ENCODE results near the gene TOP2B.

Gene TOP2B

DNA sequence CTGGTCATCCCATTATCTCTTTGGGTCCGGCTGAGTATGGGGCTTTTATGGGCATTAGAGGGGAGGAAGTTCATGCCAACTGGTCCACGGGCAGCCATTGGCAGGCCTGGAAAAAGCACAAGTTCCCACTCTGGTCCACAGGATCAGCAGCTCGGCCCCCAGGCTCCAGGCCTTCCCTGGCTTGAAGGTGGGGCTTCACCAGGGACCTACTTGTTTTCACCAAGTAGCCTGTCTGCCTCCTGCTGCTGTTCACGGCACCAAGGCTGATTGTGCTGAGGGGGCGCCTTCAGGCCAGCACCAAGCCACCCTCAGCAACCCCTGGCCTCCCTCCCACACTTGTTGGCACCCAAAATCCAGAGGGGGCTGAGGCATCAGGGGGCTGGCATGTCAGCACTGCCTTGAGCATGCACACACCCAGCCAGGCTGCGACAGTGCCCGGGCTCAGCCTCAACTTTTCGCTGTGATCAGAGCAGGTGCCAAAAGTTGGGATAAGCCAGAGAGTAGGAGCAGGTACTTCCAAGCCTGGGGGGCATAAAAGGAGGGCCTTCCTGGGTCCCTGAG, 9.1 kb upstream of the TOP2B start:
- no peak for DNase-seq (ENCODE audit: low read depth, low spot score)

DNA sequence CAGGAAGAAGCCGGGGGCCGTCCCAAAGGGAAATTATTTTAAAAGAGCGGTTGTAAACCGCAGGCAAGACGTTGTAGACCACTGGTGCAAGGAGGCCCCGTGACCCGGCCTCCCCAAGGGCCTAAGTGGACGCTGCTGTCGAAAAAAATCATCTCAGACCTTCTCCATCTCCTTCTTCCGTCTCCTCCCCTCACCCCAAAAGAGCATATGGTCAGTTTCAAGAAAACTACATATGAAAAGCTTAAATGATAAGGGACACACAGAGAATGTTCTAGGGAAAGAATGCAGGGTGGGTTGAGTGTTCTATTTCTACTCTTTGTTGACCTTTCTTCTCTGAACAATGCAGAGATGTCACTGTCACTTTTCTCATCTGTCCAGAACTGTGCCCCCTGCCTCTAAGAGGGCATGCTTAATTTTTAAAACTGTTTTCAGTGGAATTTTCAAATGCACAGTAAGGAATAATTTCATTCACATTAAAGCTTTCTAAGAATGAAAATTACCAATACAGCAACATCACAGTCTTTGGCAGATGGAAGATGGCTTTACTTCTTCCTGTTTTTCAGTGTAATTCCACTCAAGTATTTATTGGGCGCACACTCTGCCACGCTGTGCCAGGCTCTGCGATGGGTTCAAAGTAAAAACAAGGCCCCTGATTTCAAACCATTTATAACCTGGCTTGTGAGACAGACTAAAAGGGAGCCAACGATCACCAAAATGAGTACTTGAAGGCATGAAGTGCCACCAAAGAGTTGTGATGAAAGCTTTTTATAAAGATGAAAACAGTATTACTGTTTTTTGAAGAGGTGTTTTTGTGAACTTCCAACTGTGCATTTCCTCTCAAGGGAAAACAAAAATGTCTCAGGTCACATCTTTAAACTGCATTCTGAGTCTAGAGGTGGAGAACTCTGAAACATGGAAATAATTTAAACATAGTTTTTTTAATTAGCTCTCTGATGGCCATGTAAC, 891 bp upstream of the TOP2B start:
- DNase-seq (ENCODE audit: low read depth, low spot score) = no peak

DNA sequence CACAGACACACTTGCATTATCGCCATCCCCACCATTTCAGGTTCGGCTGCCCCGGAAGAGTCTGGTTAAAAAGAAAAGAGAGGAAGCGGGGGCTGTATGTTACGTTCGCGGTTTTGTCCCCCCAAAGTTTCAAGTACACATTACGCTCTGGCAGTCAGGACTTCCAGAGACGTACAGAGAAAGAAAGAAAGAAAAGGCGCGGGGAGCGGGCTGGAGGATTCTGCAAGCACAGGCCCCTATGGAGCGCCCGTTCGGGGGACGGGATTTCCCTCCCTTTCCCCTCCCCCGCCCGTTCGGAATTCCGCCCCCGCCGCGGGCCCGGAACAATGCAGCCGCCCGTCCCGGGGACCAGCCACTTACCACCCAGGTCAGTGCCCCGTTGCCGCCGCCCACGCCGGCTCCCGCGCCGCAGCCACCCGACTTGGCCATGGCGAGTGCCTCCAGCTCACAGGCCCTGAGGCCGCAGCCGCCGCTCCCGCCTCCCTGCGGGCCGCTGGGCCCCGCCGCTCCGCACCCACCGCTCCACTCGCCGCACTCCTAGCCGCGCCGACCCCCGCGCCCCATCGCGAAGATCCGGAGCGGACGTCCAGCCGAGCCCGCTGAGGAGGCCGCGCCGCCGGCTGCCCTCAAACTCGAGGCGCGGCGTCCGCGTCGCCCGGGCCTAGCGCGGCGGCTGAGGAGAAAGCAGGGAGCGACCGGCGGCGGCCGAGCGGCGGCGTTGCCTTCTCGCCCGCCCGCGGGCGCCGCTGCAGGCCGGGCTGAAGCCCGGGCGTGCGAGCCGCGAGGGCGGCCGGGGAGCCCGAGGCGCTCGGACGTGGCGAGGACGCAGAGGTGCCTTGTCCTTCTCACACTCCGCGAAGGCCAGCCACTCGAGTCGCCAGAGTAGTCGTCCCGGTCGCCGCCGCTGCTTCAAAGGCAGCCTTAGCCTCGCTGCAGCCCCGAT, 567 bp downstream of the TOP2B start:
- DNase-seq (ENCODE audit: low read depth, low spot score) = no peak

DNA sequence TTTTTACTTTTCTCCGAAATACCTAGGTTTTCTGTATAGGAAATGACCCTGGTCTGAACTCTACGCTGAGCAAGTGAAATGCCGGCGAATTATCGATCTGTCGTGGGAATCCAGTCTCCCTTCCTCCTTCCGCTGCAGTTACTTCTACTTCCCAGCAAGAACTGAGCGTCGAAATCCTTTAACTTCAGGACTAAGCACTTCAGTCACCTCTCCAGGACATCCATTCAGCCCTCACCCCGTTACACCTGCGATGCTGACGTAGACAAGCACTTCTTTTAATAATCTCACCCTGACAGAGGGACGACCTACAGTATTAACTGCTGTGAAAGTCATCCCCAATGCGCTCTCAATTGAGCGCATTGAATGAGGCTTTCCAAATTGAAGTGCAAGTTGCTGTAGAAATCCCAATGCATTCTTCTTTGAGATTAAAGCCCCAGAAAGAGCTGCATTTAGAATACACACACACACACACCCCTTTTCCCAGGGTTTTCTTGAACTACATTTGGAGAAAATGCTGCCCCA, 1.3 kb downstream of the TOP2B start:
- DNase-seq (ENCODE audit: low read depth, low spot score) = no peak

DNA sequence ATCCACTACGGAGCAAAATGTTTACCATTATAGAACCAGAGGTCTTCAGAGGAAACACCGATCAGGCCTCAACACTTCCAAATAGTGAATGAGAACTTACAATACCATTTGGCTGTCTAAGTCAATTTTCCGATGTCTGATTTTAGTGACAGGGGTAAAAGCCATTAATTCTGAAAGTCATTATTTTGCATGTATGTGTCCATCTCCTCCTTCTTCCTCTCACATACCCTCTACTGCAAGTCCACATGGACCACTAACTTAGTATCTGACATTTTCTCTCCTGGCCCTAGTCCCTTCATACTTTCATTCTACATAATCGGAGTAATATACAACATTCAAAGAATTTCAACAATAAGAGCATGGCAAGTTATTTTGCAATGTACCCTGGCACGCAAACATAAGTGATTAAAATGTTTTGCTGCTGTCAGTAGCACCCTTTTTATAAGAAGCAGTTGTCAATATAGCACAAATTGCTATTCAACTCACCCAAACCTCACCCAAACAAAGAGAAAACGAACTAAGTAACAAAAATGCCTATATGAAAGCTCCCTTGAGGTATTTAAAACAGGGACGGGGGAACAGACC, 1.9 kb downstream of the TOP2B start:
- no peak for DNase-seq (ENCODE audit: low read depth, low spot score)

DNA sequence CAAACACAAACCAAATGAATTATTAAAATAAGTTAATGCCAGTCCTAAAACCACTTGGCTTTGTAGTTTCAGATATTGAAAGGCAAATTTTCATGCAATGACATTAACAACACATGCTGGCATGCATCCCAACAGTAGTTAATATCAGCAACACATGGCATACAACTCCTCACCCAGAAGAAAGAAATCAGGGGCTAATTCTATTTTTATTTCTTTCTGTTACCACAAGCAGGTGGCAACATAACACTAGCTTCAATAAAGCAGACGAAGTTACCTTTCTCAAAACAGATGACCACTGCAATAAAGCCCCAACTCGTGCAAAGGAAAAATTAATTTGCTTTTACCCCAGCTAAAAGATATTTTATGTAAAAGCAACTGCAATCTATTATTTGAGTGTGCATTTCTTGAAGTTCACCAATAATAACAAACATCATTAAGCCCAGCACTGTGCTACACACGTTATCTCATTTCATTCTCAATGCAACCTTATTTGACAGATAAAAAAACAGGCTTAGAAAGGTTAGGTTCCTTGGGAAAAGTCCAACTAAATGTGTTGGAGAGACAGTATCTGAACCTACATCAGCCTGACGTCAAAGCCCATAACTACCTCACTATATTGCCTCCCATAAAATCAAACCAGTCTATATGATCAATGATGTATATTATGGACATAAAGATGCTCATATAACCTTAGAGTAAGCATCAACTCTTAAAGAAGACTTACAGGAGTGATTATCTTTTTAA, 2.8 kb downstream of the TOP2B start:
- DNase-seq (ENCODE audit: low read depth, low spot score) = no peak

DNA sequence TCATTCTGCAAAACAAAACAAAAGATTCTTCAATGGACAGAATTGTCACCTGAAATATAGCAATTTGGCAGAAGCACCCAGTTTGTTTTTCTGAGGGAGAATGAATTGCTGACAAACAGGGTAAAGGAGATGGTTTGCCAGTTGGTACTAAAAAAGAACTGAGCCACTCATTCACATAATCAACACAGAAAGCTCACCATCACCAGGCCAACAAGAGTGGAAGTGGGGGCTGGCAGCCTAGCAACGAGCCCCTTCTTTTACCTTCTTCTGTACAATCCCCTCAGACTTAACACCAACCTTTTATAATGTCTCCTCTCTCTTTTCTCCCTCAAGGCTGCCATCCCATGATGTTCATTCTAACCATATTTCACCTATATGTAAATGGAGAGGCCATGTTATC, 5.9 kb downstream of the TOP2B start:
- no peak for DNase-seq (ENCODE audit: low read depth, low spot score)

DNA sequence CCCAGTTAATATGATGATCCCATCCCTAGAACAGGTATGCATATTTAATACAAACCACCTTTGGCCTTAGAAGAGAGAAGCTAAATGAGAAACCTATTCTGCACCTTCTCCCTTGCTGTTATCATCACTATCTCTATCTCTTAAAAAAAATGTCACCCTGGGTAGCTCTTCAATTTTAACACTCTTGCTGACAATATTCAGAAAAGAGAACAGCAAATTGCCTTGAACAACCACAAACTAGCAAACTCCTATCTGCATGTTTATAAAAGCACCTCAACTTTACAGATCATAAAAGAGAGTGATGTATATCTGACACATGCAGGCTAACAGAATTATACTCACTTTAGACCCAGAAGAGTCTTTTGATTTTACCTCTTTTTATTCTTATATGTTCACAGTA, 7.4 kb downstream of the TOP2B start:
- no peak for DNase-seq (ENCODE audit: low read depth, low spot score)

DNA sequence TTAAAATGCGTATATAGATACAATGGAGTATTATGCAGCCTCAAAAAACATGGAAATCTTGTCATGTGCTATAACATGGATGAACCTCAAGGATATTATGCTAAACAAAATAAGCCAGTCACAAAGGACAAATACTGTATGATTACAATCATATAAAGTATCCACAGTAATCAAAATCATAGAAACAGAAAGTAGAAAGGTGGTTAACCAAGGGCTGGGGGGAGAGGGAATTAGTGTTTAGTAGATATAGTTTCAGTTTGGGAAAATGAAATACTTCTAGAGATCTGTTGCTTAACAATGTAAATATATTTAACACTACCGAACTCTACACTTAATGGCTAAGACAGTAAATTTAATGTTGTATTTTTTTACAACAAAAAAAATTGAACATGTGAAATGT, 9.0 kb downstream of the TOP2B start:
- no peak for DNase-seq (ENCODE audit: low read depth, low spot score)

DNA sequence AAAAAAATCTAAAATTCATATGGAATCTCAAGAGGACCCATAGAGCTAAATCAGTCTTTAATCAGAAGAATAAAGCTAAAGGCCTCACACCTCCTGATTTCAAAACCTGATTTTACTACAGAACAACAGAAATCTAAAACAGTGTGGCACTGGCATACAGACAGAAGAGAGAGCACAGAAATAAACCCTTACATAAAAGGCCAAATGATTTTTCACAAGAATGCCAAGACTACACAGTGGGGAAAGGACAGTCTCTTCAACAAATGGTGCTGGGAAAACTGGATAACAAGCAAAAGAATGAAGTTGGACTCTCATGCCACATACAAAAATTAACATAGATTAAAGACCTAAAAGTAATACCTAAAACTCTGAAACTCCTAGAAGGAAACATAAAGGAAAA, 10.1 kb downstream of the TOP2B start:
- DNase-seq (ENCODE audit: low read depth, low spot score) = no peak

DNA sequence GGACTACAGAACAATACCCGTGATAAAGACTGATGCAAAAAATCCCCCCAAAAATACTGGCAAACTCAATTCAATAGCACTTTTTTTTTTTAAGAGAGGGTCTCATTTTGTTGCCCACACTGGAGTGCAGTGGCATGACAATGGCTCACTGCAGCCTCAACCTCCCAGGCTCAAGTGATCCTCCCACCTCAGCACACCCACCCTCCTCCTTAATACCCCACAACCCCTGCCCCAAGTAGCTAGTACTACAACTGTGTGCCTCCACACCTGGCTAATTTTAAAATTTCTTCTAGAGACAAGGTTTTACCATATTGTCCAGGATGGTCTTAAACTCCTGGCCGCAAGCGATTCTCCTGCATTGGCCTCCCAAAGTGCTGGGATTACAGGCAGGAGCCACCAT, 11.4 kb downstream of the TOP2B start:
- DNase-seq (ENCODE audit: low read depth, low spot score) = no peak

DNA sequence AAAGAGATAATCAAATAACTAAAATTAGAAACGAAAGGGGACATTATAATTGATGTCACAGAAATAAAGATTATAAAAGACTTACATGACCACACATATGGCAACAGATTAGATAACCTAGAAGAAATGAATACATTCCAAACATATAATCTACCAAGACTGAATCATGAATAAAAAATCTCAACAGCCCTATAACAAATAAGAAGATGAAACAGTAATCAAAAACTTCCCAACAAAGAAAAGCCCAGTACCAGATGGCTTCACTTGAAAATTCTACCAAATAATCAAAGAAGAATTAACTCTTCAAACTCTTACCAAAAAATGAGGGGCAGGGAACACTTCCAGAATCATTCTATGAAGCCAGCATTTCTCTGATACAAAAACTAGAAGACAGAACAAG, 11.8 kb downstream of the TOP2B start:
- no peak for DNase-seq (ENCODE audit: low read depth, low spot score)

DNA sequence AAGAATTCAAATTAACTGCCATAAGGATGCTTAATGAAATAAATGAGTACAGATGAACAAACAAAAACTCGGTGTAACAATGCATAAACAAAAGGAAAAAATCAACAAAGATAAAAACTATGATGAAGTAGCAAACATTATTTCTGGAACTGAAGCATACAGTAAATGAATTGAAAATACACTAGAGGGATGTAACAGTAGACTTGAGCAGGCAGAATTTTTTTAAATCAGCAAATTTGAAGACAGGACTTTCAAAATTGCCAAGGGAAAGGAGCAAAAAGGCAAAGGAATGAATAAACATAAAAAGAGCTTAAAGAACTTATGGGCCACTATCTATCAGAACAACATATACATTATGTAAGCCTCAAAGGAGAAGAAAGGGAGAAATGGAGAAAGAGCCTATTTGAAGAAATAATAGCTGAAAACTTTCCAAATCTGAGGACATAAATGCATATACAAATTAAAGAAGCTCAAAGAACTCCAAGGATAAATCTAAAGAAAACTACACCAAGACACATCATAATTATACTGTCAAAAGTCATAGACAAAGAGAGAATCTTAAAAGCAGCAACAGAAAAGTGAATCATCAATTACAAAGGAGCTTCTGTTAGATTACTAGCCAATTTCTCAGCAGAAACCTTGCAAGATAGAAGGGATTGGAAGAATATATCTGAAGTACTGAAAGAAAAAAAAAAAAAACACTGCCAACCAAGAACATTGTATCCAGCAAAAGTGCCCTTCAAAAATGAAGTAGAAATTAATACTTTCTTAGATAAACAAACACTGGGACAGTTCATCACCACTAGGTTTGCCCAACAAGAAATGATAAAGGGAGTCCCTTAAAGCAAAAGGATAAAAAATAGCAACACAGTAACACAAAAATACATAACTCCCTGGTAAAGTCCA, 15.5 kb downstream of the TOP2B start:
- no peak for DNase-seq (ENCODE audit: low read depth, low spot score)

DNA sequence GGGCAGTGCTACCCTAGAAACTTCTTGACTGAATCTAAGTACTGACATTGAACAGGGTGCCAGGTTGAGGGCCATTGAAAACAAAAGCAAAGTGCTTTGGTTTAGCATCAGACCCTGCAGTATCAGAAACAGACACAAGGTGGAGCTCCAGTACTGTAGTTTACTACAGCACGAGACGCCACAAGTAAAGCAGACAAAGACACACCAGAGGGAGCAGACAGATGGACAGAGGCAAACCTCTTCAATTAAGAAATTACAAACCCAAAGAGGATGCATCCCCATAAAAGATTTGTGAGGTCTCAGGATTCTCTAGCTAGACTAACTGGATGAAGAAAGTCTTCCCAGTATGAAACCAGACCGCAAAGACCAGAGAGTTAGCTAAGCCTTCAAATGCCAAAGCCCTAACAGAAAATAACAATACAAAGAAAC, 16.6 kb downstream of the TOP2B start:
- DNase-seq (ENCODE audit: low read depth, low spot score) = peak; percentile 68

DNA sequence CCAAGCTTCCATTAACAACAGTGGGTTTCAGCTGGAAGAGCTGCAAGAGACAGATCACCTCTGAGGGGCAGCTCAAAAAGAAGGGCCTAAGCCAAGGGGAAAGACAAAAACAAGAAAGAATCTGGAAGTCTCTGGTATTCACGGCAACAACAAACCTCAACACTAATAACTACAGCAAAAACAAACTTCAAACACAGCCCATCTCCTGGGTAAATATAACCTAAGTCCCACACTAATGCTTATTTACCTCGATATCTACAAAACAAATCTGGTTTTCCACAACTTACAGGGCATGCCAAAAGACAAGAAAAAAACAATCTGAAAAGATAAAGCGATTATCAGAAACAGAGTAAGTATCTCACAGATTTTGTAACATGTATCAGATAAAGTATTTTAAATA, 29.7 kb downstream of the TOP2B start:
- DNase-seq (ENCODE audit: low read depth, low spot score) = no peak

DNA sequence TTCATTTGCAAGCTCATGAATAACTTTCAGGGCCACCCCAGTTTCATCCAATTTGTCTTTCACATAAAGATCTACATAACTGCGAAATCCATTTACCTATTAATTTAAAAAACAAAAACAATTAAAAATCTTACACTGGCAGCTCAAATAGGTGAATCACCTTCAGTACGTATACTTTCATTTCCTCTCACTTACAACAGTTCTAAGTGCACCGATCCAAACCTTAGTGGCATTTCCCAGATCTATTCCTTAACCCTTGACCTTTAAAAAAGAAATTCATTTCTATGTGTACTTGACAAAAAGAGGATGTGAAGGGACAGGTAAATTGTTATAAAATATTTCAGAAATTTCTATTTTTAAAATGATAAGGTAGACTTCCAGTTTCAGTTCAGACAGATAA, 30.8 kb downstream of the TOP2B start:
- DNase-seq (ENCODE audit: low read depth, low spot score) = no peak

DNA sequence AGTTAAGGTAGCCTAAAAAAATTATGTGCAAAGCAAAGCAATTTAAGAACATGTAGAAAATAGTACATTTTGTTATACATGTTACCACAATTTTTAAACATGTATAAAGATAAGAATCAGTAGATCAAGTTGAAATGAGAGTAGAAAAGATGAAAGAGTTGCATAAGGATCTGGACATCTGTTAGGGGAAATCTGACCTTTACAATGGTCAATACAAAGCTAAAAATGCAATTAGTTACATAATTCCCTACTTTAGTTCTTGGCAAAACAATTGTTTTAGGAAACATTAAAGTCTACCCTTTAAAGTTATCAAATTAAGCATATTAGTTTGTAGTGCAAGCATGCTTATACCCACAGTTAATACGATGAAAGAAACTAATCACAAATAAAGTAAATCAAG, 32.7 kb downstream of the TOP2B start:
- DNase-seq (ENCODE audit: low read depth, low spot score) = no peak

DNA sequence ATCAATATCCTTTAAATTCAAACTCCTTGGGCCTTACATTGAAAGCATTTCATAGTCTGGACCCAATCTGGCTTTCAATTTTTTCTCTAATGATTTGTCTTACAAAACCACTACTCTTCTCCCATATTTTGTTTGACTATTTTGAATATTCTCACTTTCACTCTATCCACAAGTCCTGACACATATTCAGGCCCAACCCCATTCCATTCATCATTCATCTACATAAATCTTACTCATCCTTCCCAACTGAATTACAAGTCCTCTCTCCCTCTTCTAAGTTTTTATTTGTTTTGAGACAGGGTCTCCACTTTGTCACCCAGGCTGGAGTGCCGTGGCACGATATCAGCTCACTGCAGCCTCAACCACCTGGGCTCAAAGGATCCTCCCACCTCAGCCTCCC, 43.6 kb downstream of the TOP2B start:
- DNase-seq (ENCODE audit: low read depth, low spot score) = no peak

DNA sequence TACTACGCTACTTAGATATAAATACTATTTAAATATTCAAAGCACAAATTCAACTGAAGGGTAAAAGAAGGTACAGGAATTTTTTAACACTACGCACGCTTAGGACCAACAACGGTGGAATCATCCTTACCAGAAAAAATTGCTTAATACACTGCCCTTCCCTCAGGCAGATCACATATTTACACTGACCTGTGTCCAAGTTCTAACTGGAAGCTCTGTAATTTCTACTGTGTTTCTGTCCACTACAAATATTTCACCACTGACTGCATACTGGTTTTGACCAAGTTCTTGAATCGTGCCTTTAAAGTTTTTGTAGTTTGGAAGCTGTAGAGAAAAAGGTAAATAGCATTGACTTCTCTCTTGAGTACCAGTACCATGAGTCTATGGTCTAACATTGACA, 44.2 kb downstream of the TOP2B start:
- DNase-seq (ENCODE audit: low read depth, low spot score) = no peak

DNA sequence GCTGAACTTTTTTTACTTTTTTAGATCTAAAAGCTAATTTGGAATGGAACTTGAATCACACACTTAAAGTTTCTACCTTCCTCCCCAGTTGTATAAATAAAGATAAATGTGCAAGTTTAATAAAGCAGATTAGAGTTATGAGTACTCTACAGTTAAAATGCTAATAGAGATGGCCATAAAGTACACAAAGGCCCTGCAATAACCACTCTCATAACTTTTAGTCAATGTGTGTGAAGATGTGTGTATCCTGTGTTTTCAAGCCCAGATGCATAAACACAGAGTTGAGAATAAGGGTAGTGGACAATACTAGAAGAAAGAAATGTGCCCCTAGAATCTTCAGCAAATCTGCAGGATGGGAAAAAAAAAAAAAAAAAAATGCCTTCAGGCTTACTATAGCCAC, 45.3 kb downstream of the TOP2B start:
- no peak for DNase-seq (ENCODE audit: low read depth, low spot score)

Measured in iPS DF 19.7 (cell line).